Neural progenitor cell (in vitro differentiated cells): ENCODE measurements around the gene NFIX.

Experiments used
- EZH2 ChIP-seq: fragments of 200-600 bp; sonication (generic); IDR thresholded peaks from 2 replicates; pipeline ENCODE4 v1.6.1; 2017; ENCODE audit warnings: antibody characterized with exemption, mild to moderate bottlenecking, moderate library complexity
- EZH2phosphoT487 ChIP-seq: fragments of 200-600 bp; sonication (generic); IDR thresholded peaks from 2 replicates; pipeline ENCODE4 v1.6.1; 2017; ENCODE audit warnings: antibody characterized with exemption
- TF ChIP-seq, protein P1 (sequence below): fragments of 200-600 bp; sonication (generic); IDR thresholded peaks from 2 replicates; pipeline ENCODE4 v1.5.1; 2017; ENCODE audit warnings: antibody characterized with exemption, mild to moderate bottlenecking

DNA sequence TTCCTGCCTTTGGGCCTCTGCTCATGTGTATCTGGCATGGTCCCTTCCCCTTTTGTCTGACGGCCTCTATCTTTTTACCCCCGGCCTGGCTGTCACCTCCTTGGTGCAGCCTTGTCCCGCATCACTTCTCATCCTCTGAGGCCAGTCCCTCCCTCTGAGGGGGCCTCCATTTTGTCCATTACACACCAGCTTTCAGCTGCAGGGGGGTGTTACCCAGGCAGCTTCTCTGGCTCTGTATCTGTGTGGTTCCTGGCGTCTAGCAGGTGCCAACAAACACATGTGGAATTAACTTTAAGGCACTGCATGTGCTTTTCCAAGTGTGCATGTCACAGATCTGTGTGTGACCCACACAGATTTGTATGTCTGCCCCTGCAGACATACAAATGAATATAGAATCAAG lies 55.0 kb downstream of the NFIX start:
- TF ChIP-seq, protein P1, sequence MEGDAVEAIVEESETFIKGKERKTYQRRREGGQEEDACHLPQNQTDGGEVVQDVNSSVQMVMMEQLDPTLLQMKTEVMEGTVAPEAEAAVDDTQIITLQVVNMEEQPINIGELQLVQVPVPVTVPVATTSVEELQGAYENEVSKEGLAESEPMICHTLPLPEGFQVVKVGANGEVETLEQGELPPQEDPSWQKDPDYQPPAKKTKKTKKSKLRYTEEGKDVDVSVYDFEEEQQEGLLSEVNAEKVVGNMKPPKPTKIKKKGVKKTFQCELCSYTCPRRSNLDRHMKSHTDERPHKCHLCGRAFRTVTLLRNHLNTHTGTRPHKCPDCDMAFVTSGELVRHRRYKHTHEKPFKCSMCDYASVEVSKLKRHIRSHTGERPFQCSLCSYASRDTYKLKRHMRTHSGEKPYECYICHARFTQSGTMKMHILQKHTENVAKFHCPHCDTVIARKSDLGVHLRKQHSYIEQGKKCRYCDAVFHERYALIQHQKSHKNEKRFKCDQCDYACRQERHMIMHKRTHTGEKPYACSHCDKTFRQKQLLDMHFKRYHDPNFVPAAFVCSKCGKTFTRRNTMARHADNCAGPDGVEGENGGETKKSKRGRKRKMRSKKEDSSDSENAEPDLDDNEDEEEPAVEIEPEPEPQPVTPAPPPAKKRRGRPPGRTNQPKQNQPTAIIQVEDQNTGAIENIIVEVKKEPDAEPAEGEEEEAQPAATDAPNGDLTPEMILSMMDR = no peak
- TF ChIP-seq EZH2 (no peak), EZH2phosphoT487 (no peak)
